ENCODE results near the gene GTF3C5.
"Not testable (repeated sequence)": the region's sequence is repeated elsewhere in the genome, so short reads cannot be mapped to it uniquely, and the experiment has no call there.

The GTF3C5 gene

DNA sequence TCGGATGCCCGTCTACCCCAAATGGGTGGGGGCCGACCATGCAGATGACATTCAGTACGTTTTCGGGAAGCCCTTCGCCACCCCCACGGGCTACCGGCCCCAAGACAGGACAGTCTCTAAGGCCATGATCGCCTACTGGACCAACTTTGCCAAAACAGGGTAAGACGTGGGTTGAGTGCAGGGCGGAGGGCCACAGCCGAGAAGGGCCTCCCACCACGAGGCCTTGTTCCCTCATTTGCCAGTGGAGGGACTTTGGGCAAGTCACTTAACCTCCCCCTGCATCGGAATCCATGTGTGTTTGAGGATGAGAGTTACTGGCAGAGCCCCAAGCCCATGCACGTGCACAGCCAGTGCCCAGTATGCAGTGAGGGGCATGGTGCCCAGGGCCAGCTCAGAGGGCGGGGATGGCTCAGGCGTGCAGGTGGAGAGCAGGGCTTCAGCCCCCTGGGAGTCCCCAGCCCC lies 39.7 kb downstream of the GTF3C5 start:
- DNase-seq (ENCODE audit: low spot score), result not testable (repeated sequence)

DNA sequence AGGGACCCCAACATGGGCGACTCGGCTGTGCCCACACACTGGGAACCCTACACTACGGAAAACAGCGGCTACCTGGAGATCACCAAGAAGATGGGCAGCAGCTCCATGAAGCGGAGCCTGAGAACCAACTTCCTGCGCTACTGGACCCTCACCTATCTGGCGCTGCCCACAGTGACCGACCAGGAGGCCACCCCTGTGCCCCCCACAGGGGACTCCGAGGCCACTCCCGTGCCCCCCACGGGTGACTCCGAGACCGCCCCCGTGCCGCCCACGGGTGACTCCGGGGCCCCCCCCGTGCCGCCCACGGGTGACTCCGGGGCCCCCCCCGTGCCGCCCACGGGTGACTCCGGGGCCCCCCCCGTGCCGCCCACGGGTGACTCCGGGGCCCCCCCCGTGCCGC lies 40.2 kb downstream of the GTF3C5 start:
- DNase-seq (ENCODE audit: low spot score), result not testable (repeated sequence)

DNA sequence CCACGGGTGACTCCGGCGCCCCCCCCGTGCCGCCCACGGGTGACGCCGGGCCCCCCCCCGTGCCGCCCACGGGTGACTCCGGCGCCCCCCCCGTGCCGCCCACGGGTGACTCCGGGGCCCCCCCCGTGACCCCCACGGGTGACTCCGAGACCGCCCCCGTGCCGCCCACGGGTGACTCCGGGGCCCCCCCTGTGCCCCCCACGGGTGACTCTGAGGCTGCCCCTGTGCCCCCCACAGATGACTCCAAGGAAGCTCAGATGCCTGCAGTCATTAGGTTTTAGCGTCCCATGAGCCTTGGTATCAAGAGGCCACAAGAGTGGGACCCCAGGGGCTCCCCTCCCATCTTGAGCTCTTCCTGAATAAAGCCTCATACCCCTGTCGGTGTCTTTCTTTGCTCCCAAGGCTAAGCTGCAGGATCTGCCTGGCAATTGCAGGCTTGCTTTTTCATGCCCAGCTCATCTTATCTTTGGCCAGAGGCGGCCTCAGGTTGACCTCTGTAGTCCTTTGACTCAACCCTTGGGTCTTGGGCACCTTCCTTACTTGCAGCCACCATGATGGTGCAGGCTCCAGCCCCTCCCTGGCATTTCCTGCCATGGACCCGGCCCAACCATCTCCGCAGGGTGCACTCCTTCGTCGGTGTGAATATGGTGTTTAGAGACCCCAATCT lies 40.8 kb downstream of the GTF3C5 start:
- DNase-seq (ENCODE audit: low spot score), result no peak

DNA sequence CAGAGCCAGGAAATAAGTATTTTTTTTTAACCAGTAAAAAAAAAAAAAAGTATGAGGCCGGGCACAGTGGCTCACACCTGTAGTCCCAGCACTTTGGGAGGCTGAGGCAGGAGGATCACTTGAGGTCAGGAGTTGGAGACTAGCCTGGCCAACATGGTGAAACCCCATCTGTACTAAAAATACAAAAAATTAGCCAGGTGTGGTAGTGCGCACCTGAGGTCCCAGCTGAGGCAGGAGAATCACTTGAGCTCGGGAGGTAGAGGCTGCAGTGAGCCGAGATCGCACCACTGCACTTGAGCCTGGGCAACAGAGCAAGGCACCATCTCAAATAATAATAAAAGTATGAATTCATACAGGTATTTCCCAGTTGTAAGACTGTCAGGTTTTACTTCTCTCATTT lies 41.4 kb downstream of the GTF3C5 start:
- DNase-seq (ENCODE audit: low spot score), result not testable (repeated sequence)

DNA sequence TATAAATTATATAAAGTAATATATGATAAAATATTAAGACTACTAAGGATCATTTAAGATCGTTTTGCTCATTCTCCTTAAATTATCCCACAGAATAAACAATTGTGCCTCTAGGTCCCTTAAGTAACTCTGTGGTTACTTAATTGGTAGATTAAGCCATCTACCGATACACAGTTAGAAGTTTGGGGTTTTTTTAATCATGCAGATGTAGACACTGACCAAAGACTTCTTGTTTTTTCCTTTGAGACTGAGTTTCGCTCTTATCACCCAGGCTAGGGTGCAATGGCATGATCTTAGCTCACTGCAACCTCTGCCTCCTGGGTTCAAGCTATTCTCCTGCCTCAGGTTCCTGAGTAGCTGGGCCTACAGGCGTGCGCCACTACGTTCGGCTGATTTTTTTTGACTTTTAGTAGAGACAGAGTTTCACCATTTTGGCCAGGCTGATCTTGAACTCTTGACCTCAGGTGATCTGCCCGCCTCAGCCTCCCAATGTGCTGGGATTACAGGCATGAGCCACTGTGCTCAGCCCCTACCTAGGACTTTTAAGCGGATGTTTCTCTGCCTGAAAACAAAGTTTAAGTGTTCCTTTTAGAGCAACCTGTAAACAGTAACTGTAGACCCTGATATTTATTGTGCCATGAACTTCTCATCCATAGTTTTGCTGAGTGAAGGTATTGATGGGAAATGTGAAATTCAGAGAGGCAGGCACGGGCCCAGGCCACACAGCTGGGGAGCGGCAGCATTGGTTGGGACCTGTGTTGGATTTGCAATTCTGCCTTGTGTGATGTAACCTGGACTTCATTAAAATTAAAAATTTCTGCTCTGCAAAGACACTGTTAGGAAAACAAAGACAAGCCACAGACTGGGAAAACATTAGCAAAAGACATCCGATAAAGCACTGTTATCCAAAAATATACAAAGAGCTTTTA lies 42.6 kb downstream of the GTF3C5 start:
- DNase-seq (ENCODE audit: low spot score), result no peak

DNA sequence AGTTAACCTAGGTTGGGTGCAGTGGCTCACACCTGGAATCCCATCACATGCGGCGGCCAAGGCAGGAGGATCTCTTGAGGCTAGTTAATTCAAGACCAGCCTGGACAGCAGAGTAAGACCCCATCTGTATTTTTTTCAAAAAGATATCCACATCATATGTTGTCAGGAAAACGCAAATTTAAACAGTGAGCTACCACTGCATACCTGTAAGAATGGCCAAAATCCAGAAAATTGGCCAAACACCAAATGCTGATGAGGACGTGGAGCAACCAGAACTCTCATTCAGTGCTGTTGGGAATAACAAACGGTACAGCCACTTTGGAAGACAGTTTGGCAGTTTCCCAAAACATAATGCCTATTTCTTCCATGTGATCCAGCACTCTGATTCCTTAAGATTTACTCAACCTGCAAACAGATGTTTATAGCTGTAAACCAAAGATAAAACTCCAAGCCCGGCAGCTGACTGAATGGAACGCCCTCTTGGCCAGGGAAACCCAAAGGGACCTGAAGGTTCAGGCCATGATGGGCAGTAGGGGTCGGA lies 43.4 kb downstream of the GTF3C5 start:
- DNase-seq (ENCODE audit: low spot score), result no peak

DNA sequence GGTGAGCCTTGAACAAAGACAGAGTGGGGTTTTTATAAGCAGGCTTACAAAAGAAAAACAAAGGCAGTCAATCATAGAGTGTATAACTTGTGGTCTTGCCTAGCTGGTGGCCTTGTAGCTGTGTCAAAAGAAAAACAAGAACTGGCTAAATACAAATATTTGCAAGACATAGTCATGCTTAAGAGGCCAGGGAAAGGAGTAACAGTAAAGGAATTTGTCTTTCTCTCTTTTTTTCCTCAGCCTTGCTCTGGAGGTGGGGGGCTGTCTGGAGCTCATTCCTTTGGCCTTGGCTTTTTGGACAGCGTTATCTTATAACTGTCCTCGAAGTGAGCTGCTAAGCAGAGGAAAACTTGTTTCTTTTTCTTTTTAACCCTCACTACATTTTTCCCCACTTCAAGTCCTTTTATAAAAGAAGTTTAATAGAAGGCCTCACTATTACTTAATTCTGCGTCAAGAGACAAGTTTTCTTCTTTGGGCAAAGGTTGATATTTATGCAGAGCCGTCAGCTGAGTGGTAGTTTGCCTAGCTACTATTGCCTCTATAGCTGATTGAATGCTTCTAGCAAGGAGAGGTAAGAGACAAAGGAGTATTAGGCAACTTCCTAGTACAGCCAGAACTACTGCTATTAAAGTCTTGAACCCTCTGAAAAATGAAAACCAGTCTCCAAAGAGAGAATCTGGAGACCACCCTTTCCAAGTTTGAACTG lies 45.3 kb downstream of the GTF3C5 start:
- DNase-seq (ENCODE audit: low spot score), result no peak

DNA sequence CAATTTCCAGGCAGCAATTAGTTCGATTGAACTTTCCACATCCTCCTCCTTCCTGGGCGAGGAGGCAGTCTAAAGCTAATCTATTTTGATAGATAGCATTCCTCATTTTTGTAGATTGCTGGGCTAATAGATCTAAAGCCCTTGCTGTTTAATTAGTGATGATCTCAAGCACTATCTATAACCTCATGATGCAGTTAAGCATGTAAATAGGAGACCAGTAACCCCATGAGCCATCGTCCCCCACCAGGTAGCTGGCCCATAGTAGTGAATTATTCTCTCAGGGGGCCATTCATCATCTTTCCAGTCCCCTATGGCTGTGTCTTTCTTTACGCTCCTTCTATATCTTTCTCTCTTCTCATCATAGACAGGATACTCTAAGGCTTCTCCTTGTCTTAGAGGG lies 45.9 kb downstream of the GTF3C5 start:
- DNase-seq (ENCODE audit: low spot score), result no peak

DNA sequence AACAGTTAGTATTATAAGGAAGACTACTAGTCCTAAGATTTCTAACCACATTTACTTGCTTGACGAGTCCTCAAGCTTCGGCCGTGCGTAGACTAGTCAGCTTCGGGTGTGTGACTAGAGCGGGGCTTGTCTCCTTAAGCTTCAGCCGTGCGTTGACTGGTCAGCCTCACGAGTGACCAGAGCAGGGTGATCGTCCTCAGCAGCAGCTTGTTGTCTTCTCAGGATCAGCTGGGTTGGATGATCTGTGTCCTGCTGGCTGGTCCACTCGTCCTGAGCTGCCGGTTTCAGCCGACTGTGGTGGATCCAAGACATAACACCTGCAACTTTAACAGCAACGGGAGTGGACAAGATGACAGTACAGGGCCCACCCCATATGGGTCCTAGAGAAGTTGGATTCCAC lies 47.7 kb downstream of the GTF3C5 start:
- no peak for DNase-seq (ENCODE audit: low spot score)

DNA sequence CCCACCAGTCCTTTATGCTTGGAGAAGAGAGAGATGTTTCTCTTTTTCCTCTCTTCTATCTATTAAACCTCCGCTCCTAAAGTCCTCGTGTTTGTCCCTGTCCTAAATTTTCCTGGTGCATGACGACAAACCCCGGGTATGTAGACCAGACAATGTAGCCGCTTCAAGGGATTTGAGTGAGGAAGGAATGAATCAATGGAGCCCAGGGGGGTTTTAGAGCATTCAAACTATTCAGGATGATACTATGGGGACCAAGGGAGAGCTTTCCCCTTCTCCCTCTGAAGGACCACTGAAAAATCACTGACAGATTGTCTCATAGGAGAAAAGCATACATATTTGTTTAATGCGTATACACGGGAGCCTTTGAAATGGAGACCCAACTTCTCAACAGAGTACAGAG lies 49.4 kb downstream of the GTF3C5 start:
- DNase-seq (ENCODE audit: low spot score), result no peak

DNA sequence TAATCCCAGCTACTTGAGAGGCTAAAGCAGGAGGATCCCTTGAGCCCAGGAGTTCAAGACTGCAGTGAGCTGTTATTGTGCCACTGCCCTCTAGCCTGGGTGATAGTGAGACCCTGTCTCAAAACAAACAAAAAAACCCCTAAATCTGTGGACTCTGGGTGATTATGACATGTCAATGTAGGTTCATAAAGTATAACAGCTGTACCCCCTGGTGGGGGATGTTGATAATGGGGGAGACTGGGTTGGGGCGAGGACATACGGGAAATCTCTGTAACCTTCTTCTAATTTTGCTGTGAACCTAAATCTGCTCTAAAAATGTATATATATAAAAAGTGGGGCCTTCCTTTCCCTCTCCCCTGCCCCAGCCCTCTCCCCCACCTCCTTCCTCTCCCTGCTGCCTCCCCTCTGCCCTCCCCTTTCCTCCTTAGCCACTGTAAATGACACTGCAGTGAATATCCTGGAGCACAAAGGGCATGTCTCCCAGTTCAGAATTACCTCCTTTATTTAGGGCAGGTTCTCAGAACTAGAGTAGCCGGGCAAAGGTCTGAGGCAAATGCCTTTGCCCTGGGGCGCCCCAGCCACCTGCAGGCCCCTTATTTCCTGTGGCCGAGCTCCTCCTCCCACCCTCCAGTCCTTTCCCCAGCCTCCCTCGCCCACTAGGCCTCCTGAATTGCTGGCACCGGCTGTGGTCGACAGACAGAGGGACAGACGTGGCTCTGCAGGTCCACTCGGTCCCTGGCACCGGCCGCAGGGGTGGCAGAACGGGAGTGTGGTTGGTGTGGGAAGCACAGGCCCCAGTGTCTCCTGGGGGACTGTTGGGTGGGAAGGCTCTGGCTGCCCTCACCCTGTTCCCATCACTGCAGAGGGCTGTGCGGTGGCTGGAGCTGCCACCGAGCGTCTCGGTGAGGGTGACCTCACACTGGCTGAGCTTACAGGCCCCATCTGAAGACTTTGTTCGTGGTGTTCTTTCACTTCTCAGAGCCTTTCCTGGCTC lies 50.3 kb downstream of the GTF3C5 start:
- DNase-seq (ENCODE audit: low spot score), result not testable (repeated sequence)

DNA sequence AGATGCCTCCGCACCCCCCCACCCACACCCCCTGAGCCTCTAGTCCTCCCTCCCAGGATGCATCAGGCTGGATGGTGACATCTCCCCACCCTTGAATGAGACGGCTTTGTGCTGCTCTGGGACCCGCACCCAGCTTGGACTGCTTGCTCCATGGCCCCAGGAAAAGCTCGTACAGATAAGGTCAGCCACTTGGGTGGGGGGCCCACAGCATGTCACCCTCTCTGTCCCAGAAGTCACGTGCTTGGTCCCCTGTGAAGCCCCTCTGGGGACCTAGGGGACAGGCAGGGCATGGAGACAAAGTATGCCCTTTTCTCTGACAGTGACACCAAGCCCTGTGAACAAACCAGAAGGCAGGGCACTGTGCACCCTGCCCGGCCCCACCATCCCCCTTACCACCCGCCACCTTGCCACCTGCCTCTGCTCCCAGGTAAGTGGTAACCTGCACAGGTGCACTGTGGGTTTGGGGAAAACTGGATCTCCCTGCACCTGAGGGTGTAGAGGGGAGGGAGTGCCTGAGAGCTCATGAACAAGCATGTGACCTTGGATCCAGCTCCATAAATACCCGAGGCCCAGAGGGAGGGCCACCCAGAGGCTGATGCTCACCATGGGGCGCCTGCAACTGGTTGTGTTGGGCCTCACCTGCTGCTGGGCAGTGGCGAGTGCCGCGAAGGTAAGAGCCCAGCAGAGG lies 51.3 kb downstream of the GTF3C5 start:
- not testable (repeated sequence) for DNase-seq (ENCODE audit: low spot score)

DNA sequence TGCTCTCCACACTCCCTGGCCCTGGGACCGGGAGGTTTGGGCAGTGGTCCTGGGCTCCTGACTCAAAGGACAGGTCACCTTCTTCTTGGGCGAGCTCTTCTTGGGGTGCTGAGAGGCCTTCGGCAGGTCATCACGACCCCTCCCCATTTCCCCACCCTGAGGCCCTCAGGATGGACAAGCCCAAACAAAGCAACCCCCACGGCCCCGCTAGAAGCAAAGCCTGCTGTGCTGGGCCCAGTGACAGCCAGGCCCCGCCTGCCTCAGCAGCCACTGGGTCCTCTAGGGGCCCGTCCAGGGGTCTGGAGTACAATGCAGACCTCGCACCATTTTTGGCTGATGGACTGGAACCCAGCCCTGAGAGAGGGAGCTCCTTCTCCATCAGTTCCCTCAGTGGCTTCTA lies 52.9 kb downstream of the GTF3C5 start:
- DNase-seq (ENCODE audit: low spot score), result not testable (repeated sequence)

DNA sequence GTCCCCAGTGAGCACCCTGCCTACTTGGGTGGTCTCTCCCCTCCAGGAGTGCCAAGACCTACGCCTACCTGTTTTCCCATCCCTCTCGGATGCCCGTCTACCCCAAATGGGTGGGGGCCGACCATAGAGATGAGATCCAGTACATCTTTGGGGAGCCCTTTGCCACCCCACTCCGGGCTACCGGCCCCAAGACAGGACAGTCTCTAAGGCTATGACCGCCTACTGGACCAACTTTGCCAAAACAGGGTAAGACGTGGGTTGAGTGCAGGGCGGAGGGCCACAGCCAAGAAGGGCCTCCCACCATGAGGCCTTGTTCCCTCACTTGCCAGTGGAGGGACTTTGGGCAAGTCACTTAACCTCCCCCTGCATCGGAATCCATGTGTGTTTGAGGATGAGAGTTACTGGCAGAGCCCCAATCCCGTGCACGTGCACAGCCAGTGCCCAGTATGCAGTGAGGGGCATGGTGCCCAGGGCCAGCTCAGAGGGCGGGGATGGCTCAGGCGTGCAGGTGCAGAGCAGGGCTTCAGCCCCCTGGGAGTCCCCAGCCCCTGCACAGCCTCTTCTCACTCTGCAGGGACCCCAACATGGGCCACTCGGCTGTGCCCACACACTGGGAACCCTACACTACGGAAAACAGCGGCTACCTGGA lies 55.5 kb downstream of the GTF3C5 start:
- DNase-seq (ENCODE audit: low spot score), result not testable (repeated sequence)

DNA sequence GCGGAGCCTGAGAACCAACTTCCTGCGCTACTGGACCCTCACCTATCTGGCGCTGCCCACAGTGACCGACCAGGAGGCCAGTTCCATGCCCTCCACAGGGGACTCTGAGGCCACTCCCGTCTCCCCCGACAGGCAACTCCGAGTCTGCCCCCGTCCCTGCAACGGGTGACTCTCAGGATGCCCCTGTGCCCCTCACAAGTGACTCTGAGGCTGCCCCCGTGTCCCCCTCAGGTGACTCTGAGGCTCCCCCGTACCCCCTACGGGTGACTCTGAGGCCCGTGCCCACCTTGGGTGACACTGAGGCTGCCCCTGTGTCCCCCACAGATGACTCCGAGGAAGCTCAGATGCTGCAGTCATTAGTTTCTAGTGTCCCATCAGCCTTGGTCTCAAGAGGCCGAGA lies 56.1 kb downstream of the GTF3C5 start:
- DNase-seq (ENCODE audit: low spot score), result no peak

DNA sequence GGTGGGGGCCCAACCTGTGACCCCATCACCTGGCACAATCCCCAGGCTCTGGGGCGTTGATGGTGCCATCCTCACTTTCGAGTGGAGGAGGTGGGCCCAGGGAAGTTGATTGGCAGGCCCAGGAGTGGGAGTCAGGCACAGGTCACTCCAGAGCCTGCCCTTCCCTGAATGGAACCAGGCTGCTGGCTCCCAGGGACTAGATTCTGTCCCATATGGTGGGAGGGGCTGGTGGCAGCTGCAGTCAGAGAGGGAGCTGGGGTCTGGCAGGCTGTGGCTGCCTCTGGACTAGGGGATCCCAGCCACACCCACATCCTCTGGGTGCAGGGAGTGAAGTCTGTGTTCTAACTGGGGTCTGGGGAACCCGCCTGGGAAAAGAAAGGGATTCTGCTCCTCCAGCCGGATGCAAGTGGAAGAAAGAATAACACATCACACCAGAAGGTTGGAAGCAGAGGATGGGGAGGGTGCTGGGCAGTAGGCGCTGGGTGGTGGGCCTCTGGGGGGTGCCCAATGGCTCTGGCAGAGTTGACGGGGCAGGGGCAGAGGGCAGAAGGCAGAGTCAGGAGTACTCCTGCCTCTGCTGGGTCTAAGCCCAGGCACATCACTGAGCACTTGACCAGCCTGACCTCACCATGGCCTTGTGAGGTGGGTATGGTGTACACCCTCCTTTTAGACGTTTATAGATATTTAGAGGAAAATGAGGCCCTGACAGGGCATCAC lies 56.8 kb downstream of the GTF3C5 start:
- no peak for DNase-seq (ENCODE audit: low spot score)

DNA sequence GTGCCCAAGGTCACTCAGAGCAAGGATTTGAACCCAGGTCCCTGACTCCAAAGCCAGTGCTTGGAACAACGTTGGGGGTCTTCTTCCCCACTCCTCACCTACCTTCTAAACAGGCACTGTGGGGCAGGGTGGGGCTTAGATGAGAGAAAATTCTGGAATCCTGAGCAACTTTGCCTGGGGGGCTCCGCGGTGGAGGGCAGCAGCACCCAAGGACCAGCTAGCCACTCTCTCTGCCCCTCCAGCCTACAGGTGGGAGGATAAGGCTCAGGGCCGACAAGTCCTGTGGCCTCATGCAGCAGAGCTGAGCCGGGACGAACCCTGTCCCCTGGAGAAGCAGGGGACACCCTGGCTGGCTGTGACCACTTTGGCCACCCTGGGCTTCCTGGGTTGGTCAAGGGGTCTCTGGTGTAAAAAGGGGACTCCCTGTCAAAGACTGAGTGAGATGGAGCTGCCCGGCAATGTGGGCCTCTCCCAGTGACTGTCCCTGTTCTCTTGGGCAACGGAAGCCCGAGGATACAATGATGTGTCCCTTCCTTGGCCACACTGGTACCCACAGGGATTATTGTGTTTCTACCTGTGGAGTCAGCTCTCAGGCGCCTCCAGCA lies 57.5 kb downstream of the GTF3C5 start:
- no peak for DNase-seq (ENCODE audit: low spot score)

DNA sequence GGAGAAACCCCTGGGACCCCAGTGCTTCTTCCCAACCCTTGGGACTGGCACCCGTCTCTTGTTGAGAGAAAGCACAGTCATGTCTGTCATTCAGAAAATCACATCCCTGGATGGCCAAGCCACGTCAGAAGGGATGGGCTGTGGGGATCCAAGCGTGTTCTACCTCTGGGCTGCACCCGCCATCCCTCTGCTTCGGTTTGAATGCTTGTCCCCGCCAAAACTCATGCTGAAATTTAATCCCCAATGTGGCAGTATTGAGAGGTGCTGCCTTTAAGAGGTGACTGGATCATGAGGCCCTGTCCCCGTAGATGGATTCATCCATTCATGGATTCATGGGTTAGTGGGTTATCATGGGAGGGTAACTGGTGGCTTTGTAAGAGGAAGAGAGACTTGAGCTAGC lies 58.0 kb downstream of the GTF3C5 start:
- no peak for DNase-seq (ENCODE audit: low spot score)

DNA sequence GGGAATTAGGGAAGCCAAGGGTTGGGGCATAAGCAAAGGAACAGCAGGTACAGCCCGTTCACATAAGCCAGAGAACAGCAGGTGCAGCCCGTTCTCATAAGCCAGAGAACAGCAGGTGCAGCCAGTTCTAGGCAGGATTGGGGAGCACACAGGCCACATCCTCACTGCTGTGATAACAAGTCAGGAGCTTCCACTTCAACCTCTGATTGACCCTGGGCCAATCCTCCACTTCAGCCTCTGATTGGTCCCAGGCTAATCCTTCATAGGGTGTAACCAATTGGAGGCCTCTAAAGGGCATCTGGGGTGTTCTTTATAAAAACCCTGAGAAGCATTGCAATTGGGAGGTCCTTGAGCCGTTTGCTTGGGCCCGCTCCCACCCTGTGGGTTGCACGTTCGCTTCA lies 58.5 kb downstream of the GTF3C5 start:
- DNase-seq (ENCODE audit: low spot score), result no peak

Data from Ammon's horn (tissue), 1 donor.